Stimulated activated naive CD4-positive, alpha-beta T cell (primary cell): Measurements from ENCODE around the gene OR51B6.
"Not testable (repeated sequence)": the region's sequence is repeated elsewhere in the genome, so short reads cannot be mapped to it uniquely, and the experiment has no call there.

ENCODE experiments used
- DNase-seq, 6 experiments: peaks; one replicate each; lab custom pipeline; 2025; lab: John Stamatoyannopoulos, UW

Gene OR51B6

GRCh38 chr11:5351208-5351607, at the start of gene OR51B6:
TSS of gene OR51B6 (plus strand) at chr11:5351508. CDS start at chr11:5351508, 0 bp downstream.
- DNase-seq: no peak

GRCh38 chr11:5301846-5302245, 49.5 kb upstream of the OR51B6 start, which contains the start of gene OR51B4:
TSS of gene OR51B4 (minus strand) at chr11:5301946. CDS start at chr11:5301946, 0 bp downstream.
- no peak for DNase-seq

GRCh38 chr11:5303626-5304025, 47.7 kb upstream of the OR51B6 start:
- no peak for DNase-seq

GRCh38 chr11:5304046-5304445, 47.3 kb upstream of the OR51B6 start:
- no peak for DNase-seq

- DNase-seq: no peak
These were observed 43.9 kb upstream of the OR51B6 start for GRCh38 chr11:5307256-5308019.

- DNase-seq: no peak
These were observed 40.9 kb upstream of the OR51B6 start for GRCh38 chr11:5310423-5310822.

GRCh38 chr11:5313326-5314023, 37.8 kb upstream of the OR51B6 start:
- not testable (repeated sequence) for DNase-seq

- no peak for DNase-seq
These were observed 34.0 kb upstream of the OR51B6 start for GRCh38 chr11:5317292-5317691.

- DNase-seq: no peak
These were observed 27.1 kb upstream of the OR51B6 start, which contains the start of gene OR51B2 for GRCh38 chr11:5324197-5324596. TSS of gene OR51B2 (minus strand) at chr11:5324297. CDS start at chr11:5324297, 0 bp downstream.

- DNase-seq: no peak
These were observed 16.1 kb upstream of the OR51B6 start for GRCh38 chr11:5335170-5335569.

GRCh38 chr11:5336331-5336730, 15.0 kb upstream of the OR51B6 start:
- DNase-seq: no peak

- DNase-seq: not testable (repeated sequence)
These were observed 14.1 kb upstream of the OR51B6 start for GRCh38 chr11:5337253-5337652.

GRCh38 chr11:5339771-5340322, 11.5 kb upstream of the OR51B6 start:
- DNase-seq: no peak

- no peak for DNase-seq
These were observed 7.6 kb upstream of the OR51B6 start, which contains the start of gene OR51B5 for GRCh38 chr11:5343474-5344335. TSS of gene OR51B5 (minus strand) at chr11:5343524. CDS start at chr11:5343524, 0 bp downstream.

- DNase-seq: no peak
These were observed 5.5 kb upstream of the OR51B6 start for GRCh38 chr11:5345831-5346230.

GRCh38 chr11:5348551-5349194, 2.6 kb upstream of the OR51B6 start:
- DNase-seq: no peak

GRCh38 chr11:5349550-5349949, 1.8 kb upstream of the OR51B6 start:
- DNase-seq: no peak

- DNase-seq: not testable (repeated sequence)
These were observed 4.7 kb downstream of the OR51B6 start for GRCh38 chr11:5356031-5356430.

GRCh38 chr11:5362017-5362625, 10.8 kb downstream of the OR51B6 start:
- no peak for DNase-seq

- no peak for DNase-seq
These were observed 12.4 kb downstream of the OR51B6 start for GRCh38 chr11:5363679-5364078.

GRCh38 chr11:5364214-5364613, 12.9 kb downstream of the OR51B6 start:
- no peak for DNase-seq
